ENCODE measurements around the gene GNAI3.

GNAI3 gene

GRCh38 chr1:109598655-109599054, 50.2 kb downstream of the GNAI3 start:
- TF ChIP-seq JUND (IDR thresholded peaks at IDR 0.05; ENCODE audit: low read depth) = no peak
- DNase-seq (ENCODE audit: low read depth in 1 of 2, low spot score in 1 of 2) = no peak
- in situ Hi-C loops (cut with HindIII; ENCODE audit: low pct_unique_long_range_greater_than_20kb, low sequenced_read_pairs) = no loop called here

GRCh38 chr1:109603229-109603628, 54.8 kb downstream of the GNAI3 start:
- in situ Hi-C loops (cut with HindIII; ENCODE audit: low pct_unique_long_range_greater_than_20kb, low sequenced_read_pairs) = no loop called here
- no peak for DNase-seq (ENCODE audit: low read depth in 1 of 2, low spot score in 1 of 2)
- no peak for TF ChIP-seq JUND (IDR thresholded peaks at IDR 0.05; ENCODE audit: low read depth)

GRCh38 chr1:109605381-109605780, 57.0 kb downstream of the GNAI3 start:
- DNase-seq (ENCODE audit: low read depth in 1 of 2, low spot score in 1 of 2) = no peak
- in situ Hi-C loops (cut with HindIII; ENCODE audit: low pct_unique_long_range_greater_than_20kb, low sequenced_read_pairs) = no loop called here
- TF ChIP-seq JUND (IDR thresholded peaks at IDR 0.05; ENCODE audit: low read depth) = no peak

GRCh38 chr1:109609881-109610280, 61.5 kb downstream of the GNAI3 start:
- no peak for TF ChIP-seq JUND (IDR thresholded peaks at IDR 0.05; ENCODE audit: low read depth)
- in situ Hi-C loops (cut with HindIII; ENCODE audit: low pct_unique_long_range_greater_than_20kb, low sequenced_read_pairs) = no loop called here
- no peak for DNase-seq (ENCODE audit: low read depth in 1 of 2, low spot score in 1 of 2)

- TF ChIP-seq JUND (IDR thresholded peaks at IDR 0.05; ENCODE audit: low read depth) = no peak
- in situ Hi-C loops (cut with HindIII; ENCODE audit: low pct_unique_long_range_greater_than_20kb, low sequenced_read_pairs) = no loop called here
- DNase-seq (ENCODE audit: low read depth in 1 of 2, low spot score in 1 of 2) = peak in 1 of 2 experiments; percentile 19
These were observed 62.3 kb downstream of the GNAI3 start for GRCh38 chr1:109610609-109611307.

GRCh38 chr1:109611308-109611990, 63.0 kb downstream of the GNAI3 start:
- in situ Hi-C loops (cut with HindIII; ENCODE audit: low pct_unique_long_range_greater_than_20kb, low sequenced_read_pairs) = no loop called here
- TF ChIP-seq JUND (IDR thresholded peaks at IDR 0.05; ENCODE audit: low read depth) = no peak
- no peak for DNase-seq (ENCODE audit: low read depth in 1 of 2, low spot score in 1 of 2)

GRCh38 chr1:109613361-109614147, 65.1 kb downstream of the GNAI3 start:
- in situ Hi-C loops (cut with HindIII; ENCODE audit: low pct_unique_long_range_greater_than_20kb, low sequenced_read_pairs) = no loop called here
- DNase-seq (ENCODE audit: low read depth in 1 of 2, low spot score in 1 of 2) = no peak

GRCh38 chr1:109615879-109616278, 67.5 kb downstream of the GNAI3 start:
- DNase-seq (ENCODE audit: low read depth in 1 of 2, low spot score in 1 of 2) = no peak
- TF ChIP-seq JUND (IDR thresholded peaks at IDR 0.05; ENCODE audit: low read depth) = no peak
- in situ Hi-C loops (cut with HindIII; ENCODE audit: low pct_unique_long_range_greater_than_20kb, low sequenced_read_pairs) = no loop called here

More at GRCh38 chr1:109613361-109614147, 65.1 kb downstream of the GNAI3 start:
- no peak for TF ChIP-seq JUND (IDR thresholded peaks at IDR 0.05; ENCODE audit: low read depth)

- no peak for TF ChIP-seq JUND (IDR thresholded peaks at IDR 0.05; ENCODE audit: low read depth)
- in situ Hi-C loops (cut with HindIII; ENCODE audit: low pct_unique_long_range_greater_than_20kb, low sequenced_read_pairs) = no loop called here
- DNase-seq (ENCODE audit: low read depth in 1 of 2, low spot score in 1 of 2) = no peak
These were observed 68.0 kb downstream of the GNAI3 start for GRCh38 chr1:109616391-109616790.

- in situ Hi-C loops (cut with HindIII; ENCODE audit: low pct_unique_long_range_greater_than_20kb, low sequenced_read_pairs) = no loop called here
- TF ChIP-seq JUND (IDR thresholded peaks at IDR 0.05; ENCODE audit: low read depth) = no peak
- DNase-seq (ENCODE audit: low read depth in 1 of 2, low spot score in 1 of 2) = no peak
These were observed 68.9 kb downstream of the GNAI3 start for GRCh38 chr1:109617291-109617801.

GRCh38 chr1:109618661-109619575, 70.5 kb downstream of the GNAI3 start:
- no peak for DNase-seq (ENCODE audit: low read depth in 1 of 2, low spot score in 1 of 2)
- no peak for TF ChIP-seq JUND (IDR thresholded peaks at IDR 0.05; ENCODE audit: low read depth)
- in situ Hi-C loops (cut with HindIII; ENCODE audit: low pct_unique_long_range_greater_than_20kb, low sequenced_read_pairs) = no loop called here

Measured in T47D (cell line).